Astrocyte of the spinal cord (primary cell): ENCODE data around the gene BHLHE40.

Experiments
- DNase-seq: peaks from one replicate; pipeline ENCODE4 v3.0.0; 2011; ENCODE audit warnings: low read depth, low spot score
- H3K4me3 ChIP-seq: 2 replicates; pipeline ENCODE4 v1.5.1; 2011; ENCODE audit warnings: low read depth, mild to moderate bottlenecking, low read length, moderate library complexity
- in situ Hi-C: cut with HindIII; loops from 2 replicates; pipeline ENCODE4 v1.10.0; 2017; ENCODE audit warnings: low sequenced_read_pairs
- TF ChIP-seq, protein P1 (sequence below): IDR thresholded peaks from 2 replicates; pipeline ENCODE4 v1.5.1; 2012; ENCODE audit warnings: low read depth, mild to moderate bottlenecking, low read length, inconsistent platforms

BHLHE40 gene

DNA sequence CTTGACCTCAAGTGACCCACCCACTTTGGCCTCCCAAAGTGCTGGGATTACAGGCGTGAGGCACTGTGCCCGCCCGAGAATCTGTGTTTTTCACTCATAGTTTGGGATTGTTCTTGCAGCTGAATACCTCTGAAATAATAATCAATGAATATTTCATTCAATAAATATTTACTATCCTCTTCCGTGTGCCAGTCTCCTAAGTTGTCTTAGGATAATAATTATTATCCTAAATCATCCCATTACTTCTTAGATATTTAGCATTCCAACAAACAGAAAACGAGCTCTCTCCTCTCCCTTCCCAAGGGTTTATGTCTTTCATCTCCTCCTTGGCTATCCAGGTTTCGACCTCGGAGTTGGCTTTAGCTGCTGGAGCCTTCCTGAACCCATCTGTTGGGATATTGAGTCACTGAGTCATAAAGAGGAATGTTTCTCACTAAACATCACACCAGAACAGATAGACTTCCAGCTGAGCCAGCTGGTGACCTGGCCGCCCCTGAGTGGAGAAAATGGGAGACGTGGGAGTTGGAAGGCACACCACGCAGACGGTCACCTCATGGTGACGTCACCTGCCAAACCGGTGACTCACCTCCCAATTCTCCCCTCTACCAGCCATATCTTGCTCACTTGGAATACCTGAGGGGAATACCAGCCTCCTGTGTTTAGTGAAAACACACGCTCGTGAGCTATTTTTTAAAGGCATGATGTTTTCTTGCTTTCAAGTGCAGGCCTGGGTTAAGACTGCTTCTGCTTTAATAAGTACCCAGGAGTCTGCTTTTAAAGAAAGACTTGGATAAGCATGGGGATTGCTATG lies 43.9 kb downstream of the BHLHE40 start:
- in situ Hi-C loops, result no loop called here
- DNase-seq, result peak; percentile 100
- H3K4me3 ChIP-seq, result no peak overlapping the region
- TF ChIP-seq, protein P1, sequence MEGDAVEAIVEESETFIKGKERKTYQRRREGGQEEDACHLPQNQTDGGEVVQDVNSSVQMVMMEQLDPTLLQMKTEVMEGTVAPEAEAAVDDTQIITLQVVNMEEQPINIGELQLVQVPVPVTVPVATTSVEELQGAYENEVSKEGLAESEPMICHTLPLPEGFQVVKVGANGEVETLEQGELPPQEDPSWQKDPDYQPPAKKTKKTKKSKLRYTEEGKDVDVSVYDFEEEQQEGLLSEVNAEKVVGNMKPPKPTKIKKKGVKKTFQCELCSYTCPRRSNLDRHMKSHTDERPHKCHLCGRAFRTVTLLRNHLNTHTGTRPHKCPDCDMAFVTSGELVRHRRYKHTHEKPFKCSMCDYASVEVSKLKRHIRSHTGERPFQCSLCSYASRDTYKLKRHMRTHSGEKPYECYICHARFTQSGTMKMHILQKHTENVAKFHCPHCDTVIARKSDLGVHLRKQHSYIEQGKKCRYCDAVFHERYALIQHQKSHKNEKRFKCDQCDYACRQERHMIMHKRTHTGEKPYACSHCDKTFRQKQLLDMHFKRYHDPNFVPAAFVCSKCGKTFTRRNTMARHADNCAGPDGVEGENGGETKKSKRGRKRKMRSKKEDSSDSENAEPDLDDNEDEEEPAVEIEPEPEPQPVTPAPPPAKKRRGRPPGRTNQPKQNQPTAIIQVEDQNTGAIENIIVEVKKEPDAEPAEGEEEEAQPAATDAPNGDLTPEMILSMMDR, result no peak

DNA sequence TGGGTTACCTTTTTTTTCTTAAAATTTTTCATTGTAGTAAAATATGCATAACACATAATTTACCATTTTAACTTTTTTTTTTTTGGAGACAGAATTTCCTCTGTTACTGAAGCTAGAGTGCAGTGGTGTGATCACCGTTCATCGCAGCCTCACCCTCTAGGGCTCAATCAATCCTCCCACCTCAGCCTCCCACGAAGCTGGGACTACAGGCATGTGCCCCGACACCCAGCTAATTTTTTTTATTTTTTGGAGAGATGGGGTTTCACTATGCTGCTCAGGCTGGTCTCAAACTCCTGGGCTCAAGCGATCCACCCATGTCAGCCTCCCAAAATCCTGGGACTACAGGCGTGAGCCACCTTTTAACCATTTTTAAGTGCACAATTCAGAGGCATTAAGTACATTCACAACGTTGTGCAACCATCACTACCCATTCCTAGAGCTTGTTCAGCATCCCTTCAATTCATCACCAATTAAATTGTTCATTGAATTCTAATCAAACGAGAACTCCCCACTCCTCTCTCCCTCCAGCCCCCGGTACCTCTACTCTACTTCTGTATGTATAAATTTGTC lies 44.6 kb downstream of the BHLHE40 start:
- in situ Hi-C loops, result no loop called here
- H3K4me3 ChIP-seq, result no peak overlapping the region
- peak; percentile 12 for DNase-seq
- TF ChIP-seq, protein P1, result no peak

DNA sequence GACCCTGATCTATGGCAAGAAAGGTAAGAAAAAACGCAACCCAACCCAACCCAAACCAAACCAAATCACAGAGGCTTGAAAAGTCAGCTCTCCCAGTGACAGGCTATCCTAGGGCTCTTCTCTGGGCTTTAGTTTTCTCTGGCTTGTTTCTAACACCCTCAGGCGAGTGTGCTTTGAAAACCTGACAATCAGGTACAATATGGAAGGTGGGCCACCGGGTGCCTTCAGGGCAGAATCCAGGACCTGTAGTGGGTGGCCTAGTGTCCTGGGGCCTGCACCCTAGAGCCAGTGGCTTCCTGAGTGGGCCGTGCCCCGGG lies 46.8 kb downstream of the BHLHE40 start:
- in situ Hi-C loops, result no loop called here
- DNase-seq, result no peak
- H3K4me3 ChIP-seq, result peak overlapping the region; percentile 6
- TF ChIP-seq, protein P1, result no peak

DNA sequence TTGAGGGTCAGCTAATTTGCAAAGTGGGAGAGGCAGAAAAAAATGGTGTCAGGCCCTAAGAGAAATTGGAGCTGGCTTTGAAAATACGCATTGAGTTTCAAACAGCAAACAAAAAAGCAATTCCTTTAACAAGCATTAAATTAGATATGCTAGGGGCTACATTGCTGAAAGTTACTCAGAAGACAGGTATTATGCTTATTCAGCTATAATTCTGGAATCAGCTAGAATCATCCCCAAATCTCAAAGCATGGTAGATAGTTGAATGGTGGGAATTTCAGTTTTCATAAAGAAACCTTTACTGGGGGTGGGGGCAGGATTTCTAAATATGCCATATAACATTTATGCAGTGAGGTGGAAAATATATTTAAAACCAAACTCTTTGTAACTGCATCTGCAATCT lies 50.5 kb downstream of the BHLHE40 start:
- DNase-seq, result no peak
- in situ Hi-C loops, result no loop called here
- TF ChIP-seq, protein P1, result no peak
- H3K4me3 ChIP-seq, result no peak overlapping the region

DNA sequence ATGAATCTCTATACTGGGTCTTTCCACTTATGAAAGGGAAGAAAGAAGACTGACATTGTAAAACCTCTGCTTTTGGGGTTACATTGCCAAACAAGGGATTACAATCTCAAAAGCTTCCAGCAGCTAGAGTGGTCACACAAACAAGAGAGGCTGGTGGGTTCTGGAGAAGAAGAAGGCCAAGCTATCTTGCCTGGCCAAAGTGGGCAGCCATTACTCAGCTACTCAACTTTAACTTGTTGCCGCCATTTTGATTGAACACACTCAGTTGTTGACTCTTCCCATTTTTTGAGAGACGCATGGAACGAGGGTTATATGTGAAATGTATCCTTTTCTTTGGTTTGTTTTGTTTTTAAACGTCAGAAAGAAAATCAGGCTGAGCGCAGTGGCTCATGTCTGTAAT lies 50.9 kb downstream of the BHLHE40 start:
- DNase-seq, result no peak
- in situ Hi-C loops, result no loop called here
- H3K4me3 ChIP-seq, result no peak overlapping the region
- TF ChIP-seq, protein P1, result no peak

DNA sequence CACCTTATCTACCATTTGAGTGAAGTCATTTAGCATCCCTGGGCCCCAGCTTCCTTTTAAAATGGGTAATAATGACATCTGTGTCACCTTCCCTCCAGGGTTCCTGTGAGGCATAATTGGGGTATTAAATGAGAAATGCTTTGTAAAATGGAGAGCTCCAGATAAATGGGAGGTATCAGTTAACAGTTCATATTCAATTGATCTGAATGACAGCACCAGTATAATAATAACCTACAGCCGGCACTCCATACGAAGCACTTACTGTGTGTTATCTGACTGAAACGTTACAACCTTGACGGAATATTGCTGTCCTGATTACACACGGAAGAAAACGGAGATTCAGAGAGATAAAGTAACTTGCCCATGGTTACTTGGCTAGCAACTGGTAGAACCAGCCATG lies 53.6 kb downstream of the BHLHE40 start:
- in situ Hi-C loops, result no loop called here
- no peak overlapping the region for H3K4me3 ChIP-seq
- TF ChIP-seq, protein P1, result no peak
- no peak for DNase-seq
